GM13977 (cell line): ENCODE data around the gene GGA1.

Experiments
- DNase-seq: peaks from one replicate; pipeline ENCODE4 v3.0.0; 2012; ENCODE audit warnings: low spot score
- in situ Hi-C: fragments of 300-500 bp; cut with MboI; formaldehyde crosslinking; loops from one replicate; pipeline ENCODE4 v1.12.0; 2022; ENCODE audit warnings: low sequenced_read_pairs, low pct_unique_long_range_greater_than_20kb, mixed read lengths, inconsistent platforms; ENCODE audit not compliant: unreplicated experiment
- TF ChIP-seq, protein P1 (sequence below): IDR thresholded peaks from 2 replicates; pipeline ENCODE4 v1.5.1; 2012; ENCODE audit warnings: mild to moderate bottlenecking, control low read depth; ENCODE audit not compliant: insufficient read depth; ENCODE audit errors: extremely low read depth, missing control alignments

GGA1 gene

DNA sequence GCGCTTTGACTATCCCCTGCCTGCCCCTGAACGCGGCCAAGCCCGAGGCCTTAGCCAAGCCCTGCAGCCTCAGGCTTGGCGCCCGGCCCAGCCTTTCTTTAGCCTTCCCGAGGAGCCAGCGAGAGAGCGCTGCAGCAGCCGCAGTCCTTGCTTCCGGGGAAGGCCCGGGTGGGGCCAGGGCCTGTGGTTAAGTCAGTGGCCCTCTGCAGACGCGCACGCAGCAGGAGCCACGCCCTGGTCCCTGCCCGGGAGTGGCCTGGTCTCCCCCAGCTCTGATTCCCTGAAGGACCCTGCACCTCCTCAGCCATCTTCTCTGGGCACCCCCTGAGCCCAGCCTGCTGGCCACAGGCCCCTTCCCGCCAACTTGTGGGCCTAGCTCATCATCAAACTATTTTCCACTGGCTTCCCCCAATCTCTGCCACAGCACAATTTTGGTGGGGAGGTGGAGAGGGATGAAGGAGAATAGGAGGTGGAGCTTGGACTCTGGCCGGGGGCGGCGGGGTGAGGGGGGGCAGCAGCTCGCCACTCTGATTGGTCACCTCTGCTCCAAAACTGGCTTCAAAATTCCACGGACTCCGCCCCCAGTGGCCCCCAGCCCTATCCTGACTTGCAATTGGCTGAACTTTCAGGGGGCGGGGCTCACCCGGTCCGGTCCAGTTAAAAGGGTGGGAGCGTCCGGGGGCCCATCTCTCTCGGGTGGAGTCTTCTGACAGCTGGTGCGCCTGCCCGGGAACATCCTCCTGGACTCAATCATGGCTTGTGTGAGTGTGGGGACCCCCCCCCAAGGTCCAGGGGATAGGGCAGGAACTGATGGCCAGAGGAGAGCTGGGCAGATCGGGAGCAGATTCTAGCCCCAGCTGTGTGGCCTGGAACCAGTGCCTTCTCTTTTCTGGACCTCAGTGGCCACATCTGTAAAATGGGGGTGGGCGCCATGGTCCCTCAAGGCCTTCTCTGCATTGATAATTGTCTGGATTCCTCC is 66.6 kb downstream of the GGA1 start, which contains the start of gene LGALS1:
Gene LGALS1 (plus strand): TSS at position 686 of the 979 bp plus-strand sequence. CDS start 67 bp downstream, at position 753.
- in situ Hi-C loops, result loop anchor here (10.0 kb wide), 1 partner anchor 50 kb away; no protein-coding TSS in a partner anchor
- DNase-seq, result peak; percentile 82
- TF ChIP-seq, protein P1, sequence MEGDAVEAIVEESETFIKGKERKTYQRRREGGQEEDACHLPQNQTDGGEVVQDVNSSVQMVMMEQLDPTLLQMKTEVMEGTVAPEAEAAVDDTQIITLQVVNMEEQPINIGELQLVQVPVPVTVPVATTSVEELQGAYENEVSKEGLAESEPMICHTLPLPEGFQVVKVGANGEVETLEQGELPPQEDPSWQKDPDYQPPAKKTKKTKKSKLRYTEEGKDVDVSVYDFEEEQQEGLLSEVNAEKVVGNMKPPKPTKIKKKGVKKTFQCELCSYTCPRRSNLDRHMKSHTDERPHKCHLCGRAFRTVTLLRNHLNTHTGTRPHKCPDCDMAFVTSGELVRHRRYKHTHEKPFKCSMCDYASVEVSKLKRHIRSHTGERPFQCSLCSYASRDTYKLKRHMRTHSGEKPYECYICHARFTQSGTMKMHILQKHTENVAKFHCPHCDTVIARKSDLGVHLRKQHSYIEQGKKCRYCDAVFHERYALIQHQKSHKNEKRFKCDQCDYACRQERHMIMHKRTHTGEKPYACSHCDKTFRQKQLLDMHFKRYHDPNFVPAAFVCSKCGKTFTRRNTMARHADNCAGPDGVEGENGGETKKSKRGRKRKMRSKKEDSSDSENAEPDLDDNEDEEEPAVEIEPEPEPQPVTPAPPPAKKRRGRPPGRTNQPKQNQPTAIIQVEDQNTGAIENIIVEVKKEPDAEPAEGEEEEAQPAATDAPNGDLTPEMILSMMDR, result no peak

DNA sequence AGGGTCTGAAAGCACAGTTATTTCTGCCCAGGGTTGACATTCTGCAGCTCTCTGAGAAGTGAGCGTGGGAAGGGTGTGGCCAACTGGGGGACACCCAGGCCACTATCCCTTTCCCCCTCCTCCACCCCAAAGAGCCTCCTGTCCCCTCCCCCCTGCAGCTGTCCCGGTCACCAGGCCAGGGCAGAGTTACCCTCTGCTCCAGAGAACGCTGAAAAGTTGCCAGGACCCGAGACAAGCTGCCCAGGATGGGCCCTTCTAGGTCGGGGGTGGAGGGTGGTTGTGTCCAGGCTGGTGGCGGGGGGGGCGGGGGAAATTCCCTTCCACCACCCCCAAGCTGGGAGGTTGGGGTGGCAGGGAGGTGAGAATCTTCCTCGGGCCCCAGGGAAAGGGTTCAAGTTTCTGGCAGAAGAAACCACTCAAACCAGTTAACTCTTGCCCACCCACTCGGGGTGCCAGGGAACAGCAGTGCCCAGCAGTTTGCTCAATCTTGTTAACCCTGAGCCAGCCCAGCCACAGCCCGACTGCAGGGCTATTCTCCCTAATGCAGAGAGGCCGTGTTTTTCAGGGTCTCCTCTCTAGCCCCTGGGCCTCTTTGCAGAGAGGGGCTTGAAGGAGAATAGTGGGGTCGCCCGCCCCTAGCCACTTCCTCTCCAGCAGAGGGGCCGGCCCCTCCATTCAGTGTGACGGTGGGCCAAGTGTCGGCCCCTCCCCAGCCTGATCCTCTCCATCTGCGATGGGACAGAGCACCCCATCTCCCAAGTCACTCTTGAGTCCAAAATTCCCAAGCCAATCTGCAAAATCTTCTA is 67.5 kb downstream of the GGA1 start:
- no peak for DNase-seq
- TF ChIP-seq, protein P1, result no peak
- in situ Hi-C loops, result loop anchor here (10.0 kb wide), 1 partner anchor 51 kb away; no protein-coding TSS in a partner anchor

DNA sequence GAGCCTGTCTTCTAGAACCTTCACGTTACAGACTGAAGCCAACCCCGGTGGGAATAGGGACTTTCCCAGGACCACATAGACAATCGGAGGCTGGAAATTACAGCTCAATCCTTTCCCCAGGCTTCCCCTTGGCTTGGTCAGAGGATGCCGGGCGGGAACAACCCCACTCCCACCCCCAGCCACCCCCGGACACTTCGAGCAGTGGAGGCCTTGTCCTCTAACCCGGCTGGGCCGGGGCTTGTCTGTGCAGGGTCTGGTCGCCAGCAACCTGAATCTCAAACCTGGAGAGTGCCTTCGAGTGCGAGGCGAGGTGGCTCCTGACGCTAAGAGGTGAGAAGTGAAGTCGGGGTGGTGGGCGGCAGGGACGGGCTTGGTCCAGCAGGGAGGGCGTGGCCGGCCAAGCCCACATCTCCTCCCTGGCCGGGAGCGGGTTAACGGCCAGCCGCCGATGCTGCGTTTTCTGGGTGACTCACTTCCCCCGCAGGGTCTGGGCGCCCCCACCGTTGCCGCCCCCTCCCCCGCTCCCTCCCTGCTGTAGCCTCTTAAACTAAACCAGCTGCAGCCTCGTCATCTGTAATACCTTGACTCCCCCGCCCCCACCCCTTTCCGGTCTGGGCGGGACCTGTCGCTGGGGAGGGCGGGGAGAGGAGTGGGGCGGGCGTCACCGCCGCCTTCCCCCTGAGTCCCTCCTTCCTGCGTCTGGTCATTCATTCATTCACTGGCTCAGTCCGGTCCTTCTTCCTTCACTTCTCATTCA is 68.3 kb downstream of the GGA1 start:
- peak; percentile 89 for DNase-seq

DNA sequence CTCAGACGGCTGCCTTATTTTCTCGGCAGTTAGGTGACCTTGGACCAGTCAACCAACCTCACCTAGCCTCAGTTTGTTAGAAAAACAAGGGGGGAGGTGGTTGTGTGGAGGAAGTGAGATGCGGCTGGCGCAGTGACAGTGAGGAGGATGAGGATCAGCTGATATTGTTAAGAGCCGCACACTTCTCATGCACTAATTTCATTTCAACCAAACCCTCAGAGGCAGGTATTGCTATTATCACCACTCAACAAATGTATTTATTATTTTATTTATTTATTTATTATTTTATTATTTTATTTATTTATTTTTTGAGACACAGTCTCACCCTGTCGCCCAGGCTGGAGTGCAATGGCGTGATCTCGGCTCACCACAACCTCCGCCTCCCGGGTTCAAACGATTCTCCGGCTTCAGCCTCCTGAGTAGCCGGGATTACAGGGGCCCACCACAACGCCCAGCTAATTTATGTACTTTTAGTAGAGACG is 68.9 kb downstream of the GGA1 start:
- TF ChIP-seq, protein P1, result no peak
- in situ Hi-C loops, result loop anchor here (10.0 kb wide), 1 partner anchor 53 kb away; no protein-coding TSS in a partner anchor
- no peak for DNase-seq

More for the DNA sequence above, 68.3 kb downstream of the GGA1 start:
- TF ChIP-seq, protein P1, result no peak
- in situ Hi-C loops, result loop anchor here (10.0 kb wide), 1 partner anchor 52 kb away; no protein-coding TSS in a partner anchor

DNA sequence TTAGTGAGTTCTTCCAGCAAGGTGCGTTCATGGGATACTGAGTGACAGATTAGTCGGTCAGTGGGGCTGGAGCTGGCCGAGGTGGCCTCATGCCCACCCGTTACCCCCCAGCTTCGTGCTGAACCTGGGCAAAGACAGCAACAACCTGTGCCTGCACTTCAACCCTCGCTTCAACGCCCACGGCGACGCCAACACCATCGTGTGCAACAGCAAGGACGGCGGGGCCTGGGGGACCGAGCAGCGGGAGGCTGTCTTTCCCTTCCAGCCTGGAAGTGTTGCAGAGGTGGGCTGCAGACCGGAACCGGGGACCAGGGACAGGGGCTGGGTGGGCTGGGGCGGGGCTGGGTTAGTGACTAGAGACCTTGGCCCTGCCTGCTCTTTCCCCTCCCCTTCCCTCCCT is 69.7 kb downstream of the GGA1 start:
- DNase-seq, result no peak
- TF ChIP-seq, protein P1, result no peak
- in situ Hi-C loops, result loop anchor here (10.0 kb wide), 1 partner anchor 54 kb away; no protein-coding TSS in a partner anchor
